ENCODE results near the gene FHL1.

Gene FHL1

DNA sequence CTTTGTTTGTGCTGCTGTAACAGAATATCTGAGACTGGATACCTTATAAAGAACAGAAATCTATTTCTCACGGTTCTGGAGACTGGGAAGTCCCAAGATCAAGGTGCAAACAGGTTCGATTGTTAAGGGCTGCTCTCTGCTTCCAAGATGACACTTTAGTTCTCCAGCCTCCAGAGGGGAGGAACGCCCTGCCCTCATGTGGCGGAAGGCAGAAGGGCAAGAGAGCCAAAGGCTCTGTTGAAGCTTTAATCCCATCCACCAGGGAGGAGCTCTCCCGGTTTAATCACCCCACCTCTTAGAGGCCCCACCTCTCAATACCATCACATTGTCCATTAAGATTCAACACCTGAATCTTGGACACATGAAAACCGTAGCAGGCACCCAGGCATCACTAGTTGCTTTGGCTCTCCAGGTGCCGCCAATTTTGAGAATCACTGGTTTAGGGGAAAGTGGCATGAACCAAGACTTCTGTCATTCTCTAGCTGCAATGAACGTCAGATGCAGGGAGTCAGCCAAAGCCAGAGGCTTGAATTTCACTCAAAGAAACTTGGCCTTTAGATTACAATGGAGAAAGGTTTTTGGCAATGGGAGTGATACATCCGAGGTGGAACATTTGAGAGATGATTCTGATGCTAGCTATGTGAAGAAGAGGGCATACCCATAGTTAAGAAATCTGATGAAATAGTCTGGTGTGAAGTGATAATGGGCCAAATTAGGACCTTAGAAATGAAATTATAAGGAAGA lies 15.7 kb downstream of the FHL1 start:
- Histone ChIP-seq H2AK5ac (ENCODE audit: low read depth, low read length) (no peak overlapping the region), H3K27ac (replicated peaks; ENCODE audit: low read length) (no peak overlapping the region), H2BK120ac (ENCODE audit: low read depth, low read length) (no peak overlapping the region), H3K14ac (ENCODE audit: low read length) (no peak overlapping the region), H4K8ac (ENCODE audit: low read depth, low read length) (no peak overlapping the region), H3K23ac (ENCODE audit: low read depth, low read length, poor library complexity) (no peak overlapping the region), H3K9ac (ENCODE audit: low read depth, low read length, poor library complexity) (no peak overlapping the region), H3K4me3 (ENCODE audit: low read length in 2 of 2) (no peak overlapping the region), H3K4ac (ENCODE audit: low read length) (no peak overlapping the region), H3K27me3 (ENCODE audit: control insufficient read depth in 3 of 3, insufficient read depth in 3 of 3, low read depth in 1 of 3, low read length in 3 of 3) (no peaks in the 10 kb centered on the region), H3K18ac (ENCODE audit: low read length) (no peak overlapping the region), H3K79me1 (ENCODE audit: low read depth, low read length) (no peaks in the 10 kb centered on the region), H3K9me3 (replicated peaks in 1 of 2; ENCODE audit: control insufficient read depth in 2 of 2, insufficient read depth in 1 of 2, low read depth in 1 of 2, low read length in 2 of 2) (no peaks in the 10 kb centered on the region), H2AFZ (ENCODE audit: low read length) (no peak overlapping the region), H3K4me2 (ENCODE audit: insufficient read depth, low read length, poor library complexity, severe bottlenecking) (no peak overlapping the region), H4K91ac (ENCODE audit: low read depth, low read length, poor library complexity) (no peak overlapping the region), H3K36me3 (replicated peaks in 1 of 2; ENCODE audit: control insufficient read depth in 2 of 2, insufficient read depth in 2 of 2, low read length in 2 of 2) (no peaks in the 10 kb centered on the region), H2BK5ac (ENCODE audit: low read length) (no peak overlapping the region), H2BK15ac (ENCODE audit: low read length) (no peak overlapping the region), H2BK12ac (ENCODE audit: low read length) (no peak overlapping the region), H3K4me1 (ENCODE audit: control insufficient read depth in 2 of 2, insufficient read depth in 1 of 2, low read depth in 1 of 2, low read length in 2 of 2) (peaks cover 7 to 8% of the 10 kb centered on the region in 2 donors)
- no CpG with 5 or more reads among the region's 9 CpGs for WGBS, 2 donors (ENCODE audit: extremely low coverage in 2 of 2, insufficient read length in 2 of 2, insufficient replicate concordance in 1 of 2)
- DNase-seq (ENCODE audit: low spot score), result no peak

DNA sequence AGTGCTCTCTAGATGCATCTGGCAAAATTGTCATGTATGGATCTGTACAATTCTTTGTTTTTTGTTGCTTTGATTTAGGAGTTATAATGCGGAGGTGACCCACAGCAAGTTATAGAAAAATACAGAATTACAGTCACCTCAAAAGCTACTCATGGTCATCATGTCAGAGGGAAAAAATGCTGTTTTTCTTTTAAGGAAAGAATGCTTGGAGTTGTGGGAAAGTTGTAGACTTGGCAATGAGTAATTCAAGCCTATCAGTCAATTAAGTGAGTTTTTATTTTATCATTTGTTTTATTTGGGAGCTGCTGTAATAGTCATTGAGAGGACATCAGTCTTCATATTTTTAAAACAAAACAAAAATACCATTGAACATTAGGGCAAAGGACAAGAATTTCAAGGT lies 16.4 kb downstream of the FHL1 start:
- Histone ChIP-seq H3K9me3 (replicated peaks in 1 of 2; ENCODE audit: control insufficient read depth in 2 of 2, insufficient read depth in 1 of 2, low read depth in 1 of 2, low read length in 2 of 2) (no peaks in the 10 kb centered on the region), H3K4me1 (ENCODE audit: control insufficient read depth in 2 of 2, insufficient read depth in 1 of 2, low read depth in 1 of 2, low read length in 2 of 2) (peaks cover 8% of the 10 kb centered on the region in 2 donors), H3K23ac (ENCODE audit: low read depth, low read length, poor library complexity) (no peak overlapping the region), H2AFZ (ENCODE audit: low read length) (no peak overlapping the region), H3K79me1 (ENCODE audit: low read depth, low read length) (no peaks in the 10 kb centered on the region), H3K36me3 (replicated peaks in 1 of 2; ENCODE audit: control insufficient read depth in 2 of 2, insufficient read depth in 2 of 2, low read length in 2 of 2) (no peaks in the 10 kb centered on the region), H3K9ac (ENCODE audit: low read depth, low read length, poor library complexity) (no peak overlapping the region), H3K4ac (ENCODE audit: low read length) (no peak overlapping the region), H2AK5ac (ENCODE audit: low read depth, low read length) (no peak overlapping the region), H2BK5ac (ENCODE audit: low read length) (no peak overlapping the region), H3K27ac (replicated peaks; ENCODE audit: low read length) (no peak overlapping the region), H3K27me3 (ENCODE audit: control insufficient read depth in 3 of 3, insufficient read depth in 3 of 3, low read depth in 1 of 3, low read length in 3 of 3) (no peaks in the 10 kb centered on the region), H2BK120ac (ENCODE audit: low read depth, low read length) (no peak overlapping the region), H3K18ac (ENCODE audit: low read length) (no peak overlapping the region), H4K91ac (ENCODE audit: low read depth, low read length, poor library complexity) (no peak overlapping the region), H2BK15ac (ENCODE audit: low read length) (no peak overlapping the region), H3K4me3 (ENCODE audit: low read length in 2 of 2) (no peak overlapping the region), H3K14ac (ENCODE audit: low read length) (no peak overlapping the region), H3K4me2 (ENCODE audit: insufficient read depth, low read length, poor library complexity, severe bottlenecking) (no peak overlapping the region), H4K8ac (ENCODE audit: low read depth, low read length) (no peak overlapping the region), H2BK12ac (ENCODE audit: low read length) (no peak overlapping the region)
- no peak for DNase-seq (ENCODE audit: low spot score)
- WGBS, 2 donors (ENCODE audit: extremely low coverage in 2 of 2, insufficient read length in 2 of 2, insufficient replicate concordance in 1 of 2), result no CpG with 5 or more reads among the region's 1 CpG

DNA sequence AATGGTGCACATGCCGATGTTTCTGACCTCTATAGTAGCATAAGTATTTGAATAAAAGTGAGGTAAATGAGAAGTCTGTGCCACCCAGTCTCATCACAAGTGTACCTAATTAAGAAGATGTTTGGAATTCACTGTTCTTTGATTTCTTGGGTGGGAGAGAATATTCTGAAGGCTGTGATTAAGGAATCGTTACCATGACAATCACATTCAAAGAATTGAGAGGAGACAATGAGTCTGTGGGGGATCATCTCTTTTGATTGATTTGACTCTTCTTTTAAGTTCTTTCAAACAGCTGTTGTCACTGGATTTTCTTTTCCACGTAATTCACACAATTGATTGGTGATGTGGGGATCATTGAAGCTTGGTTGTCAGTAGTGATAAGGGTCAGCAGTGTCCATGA lies 18.1 kb downstream of the FHL1 start:
- no peak overlapping the region for H4K91ac ChIP-seq (ENCODE audit: low read depth, low read length, poor library complexity)
- no peak overlapping the region for H3K23ac ChIP-seq (ENCODE audit: low read depth, low read length, poor library complexity)
- H3K18ac ChIP-seq (ENCODE audit: low read length), result no peak overlapping the region
- H3K27ac ChIP-seq (replicated peaks; ENCODE audit: low read length), result no peak overlapping the region
- H3K4ac ChIP-seq (ENCODE audit: low read length), result no peak overlapping the region
- H2BK120ac ChIP-seq (ENCODE audit: low read depth, low read length), result no peak overlapping the region
- no peak overlapping the region for H4K8ac ChIP-seq (ENCODE audit: low read depth, low read length)
- H3K14ac ChIP-seq (ENCODE audit: low read length), result no peak overlapping the region
- no peak overlapping the region for H2BK5ac ChIP-seq (ENCODE audit: low read length)
- no peak overlapping the region for H3K9ac ChIP-seq (ENCODE audit: low read depth, low read length, poor library complexity)
- WGBS, 2 donors (ENCODE audit: extremely low coverage in 2 of 2, insufficient read length in 2 of 2, insufficient replicate concordance in 1 of 2), result no CpG with 5 or more reads among the region's 3 CpGs
- no peak for DNase-seq (ENCODE audit: low spot score)
- H2BK12ac ChIP-seq (ENCODE audit: low read length), result no peak overlapping the region
- H3K4me1 ChIP-seq (ENCODE audit: control insufficient read depth in 2 of 2, insufficient read depth in 1 of 2, low read depth in 1 of 2, low read length in 2 of 2), result peaks cover 12 to 21% of the 10 kb centered on the region in 2 donors
- H3K27me3 ChIP-seq (ENCODE audit: control insufficient read depth in 3 of 3, insufficient read depth in 3 of 3, low read depth in 1 of 3, low read length in 3 of 3), result no peaks in the 10 kb centered on the region
- H2AFZ ChIP-seq (ENCODE audit: low read length), result no peak overlapping the region
- no peaks in the 10 kb centered on the region for H3K36me3 ChIP-seq (replicated peaks in 1 of 2; ENCODE audit: control insufficient read depth in 2 of 2, insufficient read depth in 2 of 2, low read length in 2 of 2)
- no peak overlapping the region for H3K4me3 ChIP-seq (ENCODE audit: low read length in 2 of 2)
- no peaks in the 10 kb centered on the region for H3K9me3 ChIP-seq (replicated peaks in 1 of 2; ENCODE audit: control insufficient read depth in 2 of 2, insufficient read depth in 1 of 2, low read depth in 1 of 2, low read length in 2 of 2)
- H2AK5ac ChIP-seq (ENCODE audit: low read depth, low read length), result no peak overlapping the region
- no peak overlapping the region for H2BK15ac ChIP-seq (ENCODE audit: low read length)
- no peaks in the 10 kb centered on the region for H3K79me1 ChIP-seq (ENCODE audit: low read depth, low read length)
- no peak overlapping the region for H3K4me2 ChIP-seq (ENCODE audit: insufficient read depth, low read length, poor library complexity, severe bottlenecking)

DNA sequence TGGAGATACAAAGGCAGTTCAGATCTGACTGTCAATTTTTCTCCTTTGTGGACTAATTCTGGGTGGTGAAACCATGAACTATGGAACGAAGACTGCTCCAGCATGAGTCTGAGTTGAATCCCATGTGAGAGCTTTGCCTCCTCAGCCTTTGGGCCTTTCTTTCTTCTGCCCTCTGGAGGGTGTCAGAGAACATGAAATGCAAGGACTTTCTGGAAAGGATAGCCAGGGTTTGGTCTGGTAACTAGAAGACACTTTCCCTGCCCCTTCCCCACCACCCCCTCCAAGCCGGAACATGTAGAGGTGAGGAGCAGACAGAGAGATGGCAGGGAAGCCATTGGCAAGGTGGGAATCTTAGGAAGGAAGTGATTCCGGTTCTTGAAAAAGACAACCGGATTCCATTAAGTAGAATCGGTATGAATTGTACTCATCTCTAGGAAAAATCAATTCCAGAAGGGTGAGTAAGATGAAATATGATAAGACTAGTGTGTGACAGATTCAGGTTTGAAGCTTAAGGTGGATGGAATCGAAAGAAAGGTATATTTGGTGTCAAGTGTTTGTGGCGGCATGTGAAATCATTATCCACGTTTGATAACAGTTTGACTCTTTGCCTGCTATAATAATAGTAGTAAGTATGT lies 19.0 kb downstream of the FHL1 start:
- no peaks in the 10 kb centered on the region for H3K27me3 ChIP-seq (ENCODE audit: control insufficient read depth in 3 of 3, insufficient read depth in 3 of 3, low read depth in 1 of 3, low read length in 3 of 3)
- H2AK5ac ChIP-seq (ENCODE audit: low read depth, low read length), result no peak overlapping the region
- H3K18ac ChIP-seq (ENCODE audit: low read length), result no peak overlapping the region
- H3K27ac ChIP-seq (replicated peaks; ENCODE audit: low read length), result no peak overlapping the region
- peaks cover 10 to 21% of the 10 kb centered on the region in 2 donors for H3K4me1 ChIP-seq (ENCODE audit: control insufficient read depth in 2 of 2, insufficient read depth in 1 of 2, low read depth in 1 of 2, low read length in 2 of 2)
- no peak overlapping the region for H4K91ac ChIP-seq (ENCODE audit: low read depth, low read length, poor library complexity)
- H4K8ac ChIP-seq (ENCODE audit: low read depth, low read length), result no peak overlapping the region
- H2BK12ac ChIP-seq (ENCODE audit: low read length), result no peak overlapping the region
- no peak overlapping the region for H2AFZ ChIP-seq (ENCODE audit: low read length)
- H3K4me2 ChIP-seq (ENCODE audit: insufficient read depth, low read length, poor library complexity, severe bottlenecking), result no peak overlapping the region
- H2BK120ac ChIP-seq (ENCODE audit: low read depth, low read length), result no peak overlapping the region
- H3K36me3 ChIP-seq (replicated peaks in 1 of 2; ENCODE audit: control insufficient read depth in 2 of 2, insufficient read depth in 2 of 2, low read length in 2 of 2), result no peaks in the 10 kb centered on the region
- no peak overlapping the region for H2BK15ac ChIP-seq (ENCODE audit: low read length)
- H3K79me1 ChIP-seq (ENCODE audit: low read depth, low read length), result no peaks in the 10 kb centered on the region
- H3K9ac ChIP-seq (ENCODE audit: low read depth, low read length, poor library complexity), result no peak overlapping the region
- H3K4me3 ChIP-seq (ENCODE audit: low read length in 2 of 2), result no peak overlapping the region
- no peak overlapping the region for H3K14ac ChIP-seq (ENCODE audit: low read length)
- no peaks in the 10 kb centered on the region for H3K9me3 ChIP-seq (replicated peaks in 1 of 2; ENCODE audit: control insufficient read depth in 2 of 2, insufficient read depth in 1 of 2, low read depth in 1 of 2, low read length in 2 of 2)
- no peak overlapping the region for H3K4ac ChIP-seq (ENCODE audit: low read length)
- no peak overlapping the region for H3K23ac ChIP-seq (ENCODE audit: low read depth, low read length, poor library complexity)
- no peak for DNase-seq (ENCODE audit: low spot score)
- no CpG with 5 or more reads among the region's 8 CpGs for WGBS, 2 donors (ENCODE audit: extremely low coverage in 2 of 2, insufficient read length in 2 of 2, insufficient replicate concordance in 1 of 2)
- H2BK5ac ChIP-seq (ENCODE audit: low read length), result no peak overlapping the region
